ENCODE results near the gene PTGES3. TPM values are rescaled to one million over a fixed set of nuclear protein-coding genes. Genes with fewer than 3 reads are reported as not detected.

The PTGES3 gene
- total RNA-seq, 1 donor from 2014 or later, result 298 TPM

DNA sequence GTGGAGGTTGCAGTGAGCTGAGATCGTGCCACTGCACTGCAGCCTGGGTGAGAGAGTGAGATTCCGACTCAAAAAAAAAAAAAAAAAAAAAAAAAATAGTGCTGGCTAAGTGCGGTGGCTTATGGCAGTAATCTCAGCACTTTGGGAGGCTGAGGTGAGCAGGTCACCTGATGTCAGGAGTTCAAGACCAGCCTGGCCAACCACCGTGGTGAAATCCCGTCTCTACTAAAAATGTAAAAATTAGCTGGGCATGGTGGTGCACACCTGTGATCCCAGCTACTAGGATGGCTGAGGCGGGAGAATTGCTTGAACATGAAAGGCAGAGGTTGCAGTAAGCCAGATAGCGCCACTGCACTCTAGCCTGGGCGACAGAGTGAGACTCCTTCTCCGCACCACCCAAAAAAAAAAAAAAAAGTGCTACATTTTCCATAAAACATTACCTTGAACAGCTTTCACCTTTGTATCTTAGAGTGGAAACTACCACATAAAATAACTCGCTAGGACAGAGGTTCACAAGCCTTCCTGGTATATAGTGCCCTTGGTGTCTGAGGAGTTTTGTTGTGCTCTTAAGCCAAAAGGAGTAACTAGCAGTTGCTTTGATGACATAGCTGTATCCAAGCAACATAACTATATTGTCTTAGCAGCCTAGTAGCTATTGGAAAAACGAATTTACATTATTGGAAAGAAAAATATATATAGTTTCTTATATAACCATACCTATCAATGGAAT lies 11.1 kb downstream of the PTGES3 start:
- Histone ChIP-seq H4K20me1 (ENCODE audit: low read depth) (peaks cover 91% of the 10 kb centered on the region), H3K4me3 (no peak overlapping the region), H2AFZ (replicated peaks) (no peak overlapping the region), H3K79me2 (ENCODE audit: low read depth) (peaks cover 100% of the 10 kb centered on the region), H3F3A (ENCODE audit: low read depth) (peaks cover 23% of the 10 kb centered on the region), H3K4me1 (no peaks in the 10 kb centered on the region), H3K9ac (no peak overlapping the region), H3K36me3 (peaks cover 10% of the 10 kb centered on the region), H3K27me3 (no peaks in the 10 kb centered on the region), H3K4me2 (no peak overlapping the region), H3K9me3 (ENCODE audit: low read depth) (no peaks in the 10 kb centered on the region), H3K27ac (no peak overlapping the region)
- Mint-ChIP-seq H3K9me3 (no peaks in the 10 kb centered on the region), H3K4me3 (no peak overlapping the region), H3K36me3 (peaks cover 25% of the 10 kb centered on the region), H3K27ac (no peak overlapping the region), H3K4me1 (peaks cover 5% of the 10 kb centered on the region), H3K27me3 (ENCODE audit: insufficient read depth, low read depth) (no peaks in the 10 kb centered on the region)
- no peak for TF ChIP-seq EZH2phosphoT487 (IDR thresholded peaks at IDR 0.05)
- TF ChIP-seq, protein P1, sequence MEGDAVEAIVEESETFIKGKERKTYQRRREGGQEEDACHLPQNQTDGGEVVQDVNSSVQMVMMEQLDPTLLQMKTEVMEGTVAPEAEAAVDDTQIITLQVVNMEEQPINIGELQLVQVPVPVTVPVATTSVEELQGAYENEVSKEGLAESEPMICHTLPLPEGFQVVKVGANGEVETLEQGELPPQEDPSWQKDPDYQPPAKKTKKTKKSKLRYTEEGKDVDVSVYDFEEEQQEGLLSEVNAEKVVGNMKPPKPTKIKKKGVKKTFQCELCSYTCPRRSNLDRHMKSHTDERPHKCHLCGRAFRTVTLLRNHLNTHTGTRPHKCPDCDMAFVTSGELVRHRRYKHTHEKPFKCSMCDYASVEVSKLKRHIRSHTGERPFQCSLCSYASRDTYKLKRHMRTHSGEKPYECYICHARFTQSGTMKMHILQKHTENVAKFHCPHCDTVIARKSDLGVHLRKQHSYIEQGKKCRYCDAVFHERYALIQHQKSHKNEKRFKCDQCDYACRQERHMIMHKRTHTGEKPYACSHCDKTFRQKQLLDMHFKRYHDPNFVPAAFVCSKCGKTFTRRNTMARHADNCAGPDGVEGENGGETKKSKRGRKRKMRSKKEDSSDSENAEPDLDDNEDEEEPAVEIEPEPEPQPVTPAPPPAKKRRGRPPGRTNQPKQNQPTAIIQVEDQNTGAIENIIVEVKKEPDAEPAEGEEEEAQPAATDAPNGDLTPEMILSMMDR (IDR thresholded peaks at IDR 0.05), result no peak
- no peak for TF ChIP-seq EZH2 (IDR thresholded peaks at IDR 0.05)
- no peak for DNase-seq (ENCODE audit: low spot score)

DNA sequence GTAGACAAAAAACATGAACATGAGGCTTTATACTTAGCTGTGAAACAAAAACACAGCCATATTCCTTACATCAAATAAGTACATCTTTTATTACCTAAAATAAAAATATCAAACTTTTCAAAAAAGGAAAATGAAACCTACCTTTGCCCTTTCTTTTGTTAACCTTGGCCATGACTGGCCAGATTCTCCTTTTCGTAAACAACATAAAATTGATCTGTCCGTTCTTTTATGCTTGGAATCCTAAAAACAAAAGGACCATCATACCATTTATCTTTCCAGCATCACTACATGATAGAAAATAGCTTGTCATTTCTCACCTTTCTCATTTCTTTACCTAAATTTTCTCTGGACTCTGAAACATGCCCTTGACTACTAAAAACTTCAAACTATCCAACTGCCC lies 16.5 kb downstream of the PTGES3 start:
- Mint-ChIP-seq H3K27me3 (ENCODE audit: insufficient read depth, low read depth) (no peaks in the 10 kb centered on the region), H3K4me3 (no peak overlapping the region), H3K36me3 (peaks cover 38% of the 10 kb centered on the region), H3K9me3 (no peaks in the 10 kb centered on the region), H3K4me1 (peaks cover 2% of the 10 kb centered on the region), H3K27ac (no peak overlapping the region)
- no peak overlapping the region for H2AFZ ChIP-seq (replicated peaks)
- H3K4me2 ChIP-seq, result no peak overlapping the region
- H3K79me2 ChIP-seq (ENCODE audit: low read depth), result peaks cover 96% of the 10 kb centered on the region
- no peaks in the 10 kb centered on the region for H3K9me3 ChIP-seq (ENCODE audit: low read depth)
- TF ChIP-seq, protein P1 (IDR thresholded peaks at IDR 0.05), result no peak
- TF ChIP-seq EZH2phosphoT487 (IDR thresholded peaks at IDR 0.05), result no peak
- no peak for TF ChIP-seq EZH2 (IDR thresholded peaks at IDR 0.05)
- H3F3A ChIP-seq (ENCODE audit: low read depth), result peaks cover 55% of the 10 kb centered on the region
- peak overlapping the region; percentile 45 for H3K27ac ChIP-seq
- H3K4me3 ChIP-seq, result no peak overlapping the region
- H3K9ac ChIP-seq, result no peak overlapping the region
- no peak for DNase-seq (ENCODE audit: low spot score)
- no peaks in the 10 kb centered on the region for H3K4me1 ChIP-seq
- peaks cover 40% of the 10 kb centered on the region for H3K36me3 ChIP-seq
- H4K20me1 ChIP-seq (ENCODE audit: low read depth), result peaks cover 57% of the 10 kb centered on the region
- no peaks in the 10 kb centered on the region for H3K27me3 ChIP-seq

DNA sequence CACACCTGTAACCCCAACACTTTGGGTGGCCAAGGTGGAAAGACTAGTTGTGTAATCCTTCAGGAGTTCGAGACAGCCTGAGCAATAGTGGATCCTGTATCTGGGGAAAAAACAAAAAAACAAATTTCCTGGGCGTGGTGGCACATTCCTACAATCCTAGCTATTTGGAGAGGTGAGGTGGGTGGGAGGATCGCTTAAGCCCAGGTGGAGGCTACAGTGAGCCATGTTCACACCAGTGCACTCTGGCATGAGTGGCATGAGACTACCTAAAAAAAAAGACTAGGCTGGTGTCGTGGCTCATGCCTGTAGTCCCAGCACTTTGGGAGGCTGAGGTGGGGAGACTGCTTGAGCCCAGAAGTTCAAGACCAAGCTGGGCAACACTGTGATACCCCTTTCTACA lies 17.2 kb downstream of the PTGES3 start:
- no peaks in the 10 kb centered on the region for H3K27me3 Mint-ChIP-seq (ENCODE audit: insufficient read depth, low read depth)
- Histone ChIP-seq H3K9me3 (ENCODE audit: low read depth) (no peaks in the 10 kb centered on the region), H3K36me3 (peaks cover 43% of the 10 kb centered on the region), H4K20me1 (ENCODE audit: low read depth) (peaks cover 55% of the 10 kb centered on the region), H3K4me3 (no peak overlapping the region), H3K27me3 (no peaks in the 10 kb centered on the region), H2AFZ (replicated peaks) (no peak overlapping the region), H3K9ac (no peak overlapping the region), H3K4me2 (no peak overlapping the region), H3K79me2 (ENCODE audit: low read depth) (peaks cover 88% of the 10 kb centered on the region), H3K4me1 (no peaks in the 10 kb centered on the region), H3F3A (ENCODE audit: low read depth) (peaks cover 58% of the 10 kb centered on the region), H3K27ac (no peak overlapping the region)
- DNase-seq (ENCODE audit: low spot score), result no peak
- H3K9me3 Mint-ChIP-seq, result no peaks in the 10 kb centered on the region
- TF ChIP-seq, protein P1 (IDR thresholded peaks at IDR 0.05), result no peak
- TF ChIP-seq EZH2 (IDR thresholded peaks at IDR 0.05) (no peak), EZH2phosphoT487 (IDR thresholded peaks at IDR 0.05) (no peak)
- H3K36me3 Mint-ChIP-seq, result peaks cover 38% of the 10 kb centered on the region
- H3K4me3 Mint-ChIP-seq, result no peak overlapping the region
- no peaks in the 10 kb centered on the region for H3K4me1 Mint-ChIP-seq
- no peak overlapping the region for H3K27ac Mint-ChIP-seq
